HUES6 (cell line): ENCODE results near the gene KCNK17.
"Not testable (repeated sequence)": the region's sequence is repeated elsewhere in the genome, so short reads cannot be mapped to it uniquely, and the experiment has no call there.

ENCODE experiments used
- H3K27ac ChIP-seq: 2 replicates; pipeline ENCODE4 v1.7.0; 2013; ENCODE audit warnings: low read depth, mild to moderate bottlenecking, low read length, inconsistent platforms
- H3K27me3 ChIP-seq: 2 replicates; pipeline ENCODE4 v1.6.1; 2013; ENCODE audit warnings: low read length; ENCODE audit not compliant: control insufficient read depth, insufficient read depth
- H3K36me3 ChIP-seq: 2 replicates; pipeline ENCODE4 v1.6.1; 2013; ENCODE audit warnings: low read length; ENCODE audit not compliant: control insufficient read depth, insufficient read depth
- H3K4me1 ChIP-seq: 2 replicates; pipeline ENCODE4 v1.6.1; 2013; ENCODE audit warnings: low read length; ENCODE audit not compliant: control insufficient read depth, insufficient read depth
- H3K4me3 ChIP-seq: 2 replicates; pipeline ENCODE4 v1.5.1; 2013; ENCODE audit warnings: low read depth, low read length
- H3K9ac ChIP-seq: one replicate; pipeline ENCODE4 v1.6.1; 2013; ENCODE audit warnings: mild to moderate bottlenecking, low read length
- H3K9me3 ChIP-seq: 2 replicates; pipeline ENCODE4 v1.6.1; 2013; ENCODE audit warnings: low read depth, low read length; ENCODE audit not compliant: control insufficient read depth, insufficient read depth

KCNK17 gene

GRCh38 chr6:39300739-39301138 is 13.5 kb downstream of the KCNK17 start:
- Histone ChIP-seq H3K9me3 (no peaks in the 10 kb centered on the region), H3K9ac (no peak overlapping the region), H3K4me3 (no peak overlapping the region), H3K36me3 (no peaks in the 10 kb centered on the region), H3K4me1 (peaks cover 10% of the 10 kb centered on the region; the same call in 1 of the 2 replicates), H3K27me3 (no peaks in the 10 kb centered on the region), H3K27ac (no peak overlapping the region)

- no peaks in the 10 kb centered on the region for H3K27me3 ChIP-seq
Measured at GRCh38 chr6:39298061-39298460, 16.2 kb downstream of the KCNK17 start.

GRCh38 chr6:39296745-39297640 is 17.2 kb downstream of the KCNK17 start:
- Histone ChIP-seq H3K9me3 (no peaks in the 10 kb centered on the region), H3K27ac (no peak overlapping the region), H3K27me3 (no peaks in the 10 kb centered on the region), H3K4me1 (peaks cover 16% of the 10 kb centered on the region), H3K36me3 (no peaks in the 10 kb centered on the region), H3K4me3 (no peak overlapping the region), H3K9ac (no peak overlapping the region)

More at GRCh38 chr6:39298061-39298460, 16.2 kb downstream of the KCNK17 start:
- Histone ChIP-seq H3K36me3 (no peaks in the 10 kb centered on the region), H3K4me1 (peaks cover 14% of the 10 kb centered on the region; the same call in 1 of the 2 replicates), H3K4me3 (no peak overlapping the region), H3K27ac (no peak overlapping the region), H3K9ac (no peak overlapping the region), H3K9me3 (no peaks in the 10 kb centered on the region)

- H3K27me3 ChIP-seq, result no peaks in the 10 kb centered on the region
- peaks cover 27% of the 10 kb centered on the region for H3K4me1 ChIP-seq
- H3K27ac ChIP-seq, result no peak overlapping the region
- no peak overlapping the region for H3K9ac ChIP-seq
- no peak overlapping the region for H3K4me3 ChIP-seq
- H3K9me3 ChIP-seq, result no peaks in the 10 kb centered on the region
- no peaks in the 10 kb centered on the region for H3K36me3 ChIP-seq
Measured at GRCh38 chr6:39295611-39296011, 18.6 kb downstream of the KCNK17 start.

- Histone ChIP-seq H3K9ac (no peak overlapping the region), H3K4me3 (no peak overlapping the region), H3K27me3 (no peaks in the 10 kb centered on the region), H3K27ac (no peak overlapping the region), H3K4me1 (peaks cover 27% of the 10 kb centered on the region), H3K36me3 (no peaks in the 10 kb centered on the region), H3K9me3 (no peaks in the 10 kb centered on the region)
Measured at GRCh38 chr6:39294899-39295298, 19.3 kb downstream of the KCNK17 start.

- Histone ChIP-seq H3K4me3 (no peak overlapping the region), H3K9ac (no peak overlapping the region), H3K36me3 (no peaks in the 10 kb centered on the region), H3K27me3 (no peaks in the 10 kb centered on the region), H3K4me1 (peaks cover 27% of the 10 kb centered on the region), H3K9me3 (no peaks in the 10 kb centered on the region), H3K27ac (no peak overlapping the region)
Measured at GRCh38 chr6:39294133-39294532, 20.1 kb downstream of the KCNK17 start.

- Histone ChIP-seq H3K4me1 (peaks cover 27% of the 10 kb centered on the region), H3K27ac (no peak overlapping the region), H3K9me3 (no peaks in the 10 kb centered on the region), H3K4me3 (no peak overlapping the region), H3K9ac (no peak overlapping the region), H3K27me3 (no peaks in the 10 kb centered on the region), H3K36me3 (no peaks in the 10 kb centered on the region)
Measured at GRCh38 chr6:39292637-39293036, 21.6 kb downstream of the KCNK17 start.

GRCh38 chr6:39289490-39289889 is 24.7 kb downstream of the KCNK17 start:
- no peak overlapping the region for H3K9ac ChIP-seq
- H3K4me3 ChIP-seq, result no peak overlapping the region
- H3K27ac ChIP-seq, result no peak overlapping the region
- H3K27me3 ChIP-seq, result no peaks in the 10 kb centered on the region
- H3K9me3 ChIP-seq, result no peaks in the 10 kb centered on the region
- H3K4me1 ChIP-seq, result peaks cover 18% of the 10 kb centered on the region
- H3K36me3 ChIP-seq, result no peaks in the 10 kb centered on the region

- no peak overlapping the region for H3K9ac ChIP-seq
- no peak overlapping the region for H3K27ac ChIP-seq
- peaks cover 18% of the 10 kb centered on the region for H3K4me1 ChIP-seq
- H3K4me3 ChIP-seq, result no peak overlapping the region
- H3K36me3 ChIP-seq, result no peaks in the 10 kb centered on the region
- H3K9me3 ChIP-seq, result no peaks in the 10 kb centered on the region
- H3K27me3 ChIP-seq, result no peaks in the 10 kb centered on the region
Measured at GRCh38 chr6:39287601-39288000, 26.6 kb downstream of the KCNK17 start.

- not testable (repeated sequence) for H3K27ac ChIP-seq, H3K9me3 ChIP-seq, H3K27me3 ChIP-seq, H3K4me1 ChIP-seq, H3K9ac ChIP-seq, H3K36me3 ChIP-seq, H3K4me3 ChIP-seq
Measured at GRCh38 chr6:39286596-39286995, 27.6 kb downstream of the KCNK17 start.

GRCh38 chr6:39282774-39283173 is 31.4 kb downstream of the KCNK17 start:
- Histone ChIP-seq H3K27me3 (no peaks in the 10 kb centered on the region; the same call in 1 of the 2 replicates), H3K4me1 (peaks cover 7% of the 10 kb centered on the region; the same call in 1 of the 2 replicates), H3K4me3 (no peak overlapping the region), H3K36me3 (no peaks in the 10 kb centered on the region), H3K9me3 (no peaks in the 10 kb centered on the region), H3K27ac (no peak overlapping the region), H3K9ac (no peak overlapping the region)
